ENCODE results near the gene PADI1.

Gene PADI1

GRCh38 chr1:17210176-17210575 is 5.2 kb downstream of the PADI1 start:
- peaks cover 29% of the 10 kb centered on the region for H4K20me1 ChIP-seq (ENCODE audit: insufficient read depth, low read length)
- no peaks in the 10 kb centered on the region for H3K9me3 ChIP-seq (ENCODE audit: insufficient read depth, low read length, severe bottlenecking)
- peaks cover 40% of the 10 kb centered on the region for H3K27me3 ChIP-seq (ENCODE audit: insufficient read depth, low read length, poor library complexity)
- H2AFZ ChIP-seq (ENCODE audit: low read depth, low read length), result no peak overlapping the region
- H3K9ac ChIP-seq (ENCODE audit: low read depth, low read length), result no peak overlapping the region
- no peak for ATAC-seq (ENCODE audit: insufficient read depth, low read depth)
- no peak for TF ChIP-seq EZH2 (IDR thresholded peaks at IDR 0.05; ENCODE audit: borderline replicate concordance, low read depth, low read length, severe bottlenecking)
- TF ChIP-seq CTCF (IDR thresholded peaks at IDR 0.05; ENCODE audit: borderline replicate concordance, extremely low read depth, low read length, poor library complexity, severe bottlenecking), result no peak
- no peak overlapping the region for H3K4me2 ChIP-seq (ENCODE audit: insufficient read depth, low read length)
- no peak overlapping the region for H3K4me3 ChIP-seq (ENCODE audit: low read depth in 1 of 2, low read length in 2 of 2)
- peaks cover 15% of the 10 kb centered on the region for H3K4me1 ChIP-seq (ENCODE audit: insufficient read depth, low read length)
- no peaks in the 10 kb centered on the region for H3K36me3 ChIP-seq (ENCODE audit: insufficient read depth, low read length)
- H3K79me2 ChIP-seq (ENCODE audit: insufficient read depth, low read length), result no peaks in the 10 kb centered on the region
- H3K27ac ChIP-seq (ENCODE audit: low read length), result no peak overlapping the region
- no peak for DNase-seq

GRCh38 chr1:17211377-17211776 is 6.4 kb downstream of the PADI1 start:
- Histone ChIP-seq H3K79me2 (ENCODE audit: insufficient read depth, low read length) (no peaks in the 10 kb centered on the region), H3K4me2 (ENCODE audit: insufficient read depth, low read length) (no peak overlapping the region), H3K9ac (ENCODE audit: low read depth, low read length) (no peak overlapping the region), H3K4me3 (ENCODE audit: low read depth in 1 of 2, low read length in 2 of 2) (no peak overlapping the region), H3K4me1 (ENCODE audit: insufficient read depth, low read length) (peaks cover 15% of the 10 kb centered on the region), H2AFZ (ENCODE audit: low read depth, low read length) (no peak overlapping the region), H3K9me3 (ENCODE audit: insufficient read depth, low read length, severe bottlenecking) (no peaks in the 10 kb centered on the region), H3K27me3 (ENCODE audit: insufficient read depth, low read length, poor library complexity) (peaks cover 44% of the 10 kb centered on the region), H3K27ac (ENCODE audit: low read length) (no peak overlapping the region), H3K36me3 (ENCODE audit: insufficient read depth, low read length) (no peaks in the 10 kb centered on the region), H4K20me1 (ENCODE audit: insufficient read depth, low read length) (peaks cover 35% of the 10 kb centered on the region)
- DNase-seq (no peak), ATAC-seq (ENCODE audit: insufficient read depth, low read depth) (no peak)
- TF ChIP-seq CTCF (IDR thresholded peaks at IDR 0.05; ENCODE audit: borderline replicate concordance, extremely low read depth, low read length, poor library complexity, severe bottlenecking) (no peak), EZH2 (IDR thresholded peaks at IDR 0.05; ENCODE audit: borderline replicate concordance, low read depth, low read length, severe bottlenecking) (no peak)

- ATAC-seq (ENCODE audit: insufficient read depth, low read depth), result no peak
- no peak overlapping the region for H3K9ac ChIP-seq (ENCODE audit: low read depth, low read length)
- peaks cover 44% of the 10 kb centered on the region for H3K27me3 ChIP-seq (ENCODE audit: insufficient read depth, low read length, poor library complexity)
- no peak for TF ChIP-seq EZH2 (IDR thresholded peaks at IDR 0.05; ENCODE audit: borderline replicate concordance, low read depth, low read length, severe bottlenecking)
- TF ChIP-seq CTCF (IDR thresholded peaks at IDR 0.05; ENCODE audit: borderline replicate concordance, extremely low read depth, low read length, poor library complexity, severe bottlenecking), result no peak
- H3K9me3 ChIP-seq (ENCODE audit: insufficient read depth, low read length, severe bottlenecking), result no peaks in the 10 kb centered on the region
- H3K4me3 ChIP-seq (ENCODE audit: low read depth in 1 of 2, low read length in 2 of 2), result no peak overlapping the region
- no peak for DNase-seq
- peaks cover 15% of the 10 kb centered on the region for H3K4me1 ChIP-seq (ENCODE audit: insufficient read depth, low read length)
- no peak overlapping the region for H2AFZ ChIP-seq (ENCODE audit: low read depth, low read length)
- H3K36me3 ChIP-seq (ENCODE audit: insufficient read depth, low read length), result no peaks in the 10 kb centered on the region
- H4K20me1 ChIP-seq (ENCODE audit: insufficient read depth, low read length), result peaks cover 35% of the 10 kb centered on the region
- H3K79me2 ChIP-seq (ENCODE audit: insufficient read depth, low read length), result no peaks in the 10 kb centered on the region
- no peak overlapping the region for H3K4me2 ChIP-seq (ENCODE audit: insufficient read depth, low read length)
- H3K27ac ChIP-seq (ENCODE audit: low read length), result no peak overlapping the region
These were observed 7.1 kb downstream of the PADI1 start for GRCh38 chr1:17212009-17212408.
